Keratinocyte (primary cell): ENCODE results near the gene MALRD1. TPM values are rescaled to one million over a fixed set of nuclear protein-coding genes. Genes with fewer than 3 reads are reported as not detected.

Experiments used
- DNase-seq: peaks from one replicate; pipeline ENCODE4 v3.0.0-alpha.2; 2011; ENCODE audit warnings: low read depth, missing footprints, low spot score
- FAIRE-seq: peaks from 2 replicates; lab custom pipeline; 2011; peaks lifted over from hg19 to GRCh38; lab: Jason Lieb, UNC
- H2AFZ ChIP-seq: 2 replicates; pipeline ENCODE4 v1.6.0; 2012; ENCODE audit warnings: low read length, control low read depth, inconsistent platforms; ENCODE audit not compliant: control insufficient read depth
- H3K27ac ChIP-seq: 2 replicates; pipeline ENCODE4 v1.5.1; 2011; ENCODE audit warnings: low read length; ENCODE audit not compliant: control insufficient read depth, insufficient read depth
- H3K27me3 ChIP-seq: 3 replicates; pipeline ENCODE4 v1.6.0; 2011; ENCODE audit warnings: low read length; ENCODE audit not compliant: control insufficient read depth, insufficient read depth; ENCODE audit errors: extremely low read depth
- H3K36me3 ChIP-seq, 2 experiments: 2 replicates in 1 of 2; 3 replicates in 1 of 2; pipeline ENCODE4 v1.5.1; 2011; ENCODE audit warnings: low read length in 2 of 2, mild to moderate bottlenecking in 1 of 2; ENCODE audit not compliant: control insufficient read depth in 2 of 2, insufficient read depth in 2 of 2; ENCODE audit errors: extremely low read depth in 1 of 2
- H3K4me1 ChIP-seq: 3 replicates; pipeline ENCODE4 v1.5.1; 2011; ENCODE audit warnings: low read length; ENCODE audit not compliant: control insufficient read depth, insufficient read depth; ENCODE audit errors: extremely low read depth
- H3K4me2 ChIP-seq: 3 replicates; pipeline ENCODE4 v1.6.0; 2011; ENCODE audit warnings: low read depth, low read length; ENCODE audit not compliant: control insufficient read depth, insufficient read depth; ENCODE audit errors: extremely low read depth
- H3K4me3 ChIP-seq, 3 experiments: fragments of 200-600 bp in 1 of 3; sonication (generic) in 1 of 3; 2 replicates in 2 of 3; 3 replicates in 1 of 3; pipeline ENCODE4 v1.5.1; 2011 to 2016; ENCODE audit warnings: low read length in 3 of 3, mild to moderate bottlenecking in 3 of 3, control low read depth in 2 of 3, inconsistent platforms in 1 of 3, low read depth in 1 of 3, mixed read lengths in 1 of 3, mixed run types in 1 of 3, moderate library complexity in 1 of 3; ENCODE audit not compliant: control insufficient read depth in 2 of 3, insufficient read depth in 2 of 3; ENCODE audit errors: extremely low read depth in 1 of 3
- H3K79me2 ChIP-seq: 2 replicates; pipeline ENCODE4 v1.6.0; 2012; ENCODE audit warnings: low read length; ENCODE audit not compliant: control insufficient read depth, insufficient read depth
- H3K9ac ChIP-seq: 3 replicates; pipeline ENCODE4 v1.6.0; 2011; ENCODE audit warnings: low read length; ENCODE audit not compliant: control insufficient read depth, insufficient read depth; ENCODE audit errors: extremely low read depth
- H3K9me1 ChIP-seq: 3 replicates; pipeline ENCODE4 v1.6.0; 2011; ENCODE audit warnings: low read length; ENCODE audit not compliant: control insufficient read depth, insufficient read depth; ENCODE audit errors: extremely low read depth
- H3K9me3 ChIP-seq: 2 replicates; pipeline ENCODE4 v1.5.1; 2012; ENCODE audit warnings: low read depth, low read length; ENCODE audit not compliant: control insufficient read depth
- H4K20me1 ChIP-seq: 3 replicates; pipeline ENCODE4 v1.6.0; 2011; ENCODE audit warnings: low read length; ENCODE audit not compliant: control insufficient read depth, insufficient read depth; ENCODE audit errors: extremely low read depth
- EZH2 ChIP-seq: IDR thresholded peaks from one replicate; pipeline ENCODE4 v1.6.1; 2012; ENCODE audit warnings: inconsistent platforms, mild to moderate bottlenecking, low read length, moderate library complexity
- dilution Hi-C: fragments of 300-500 bp; cut with MboI; formaldehyde crosslinking; loops from one replicate; pipeline ENCODE4 v1.7.0; 2020; ENCODE audit warnings: low sequenced_read_pairs; ENCODE audit not compliant: extremely low pct_ligation_motif_present
- polyA plus RNA-seq, 5 experiments: library from polyadenylated mRNA; depleted of rRNA in 3 of 5; stranded (reverse) in 3 of 5; stranded (forward) in 1 of 5; unstranded in 1 of 5; fragments of >200 nt; gene quantifications; 1 replicate in 1 of 5; 2 replicates in 3 of 5; 3 replicates in 1 of 5; pipeline versions ENCODE4 v1.2.1 to v1.2.3, GENCODE V29; 2011 to 2012; ENCODE audit warnings: missing spikeins in 2 of 5, low read depth in 1 of 5, low replicate concordance in 1 of 5
- TF ChIP-seq, protein P1 (sequence below), 3 experiments: IDR thresholded peaks in 1 of 3; conservative IDR thresholded peaks in 1 of 3; optimal IDR thresholded peaks in 1 of 3; 2 replicates in 2 of 3; 3 replicates in 1 of 3; pipeline versions ENCODE3 to v1.5.1; 2011; ENCODE audit warnings: low read length in 3 of 3, mild to moderate bottlenecking in 3 of 3, moderate library complexity in 2 of 3, control low read depth in 1 of 3, inconsistent platforms in 1 of 3; ENCODE audit not compliant: insufficient read depth in 2 of 3; ENCODE audit errors: extremely low read depth in 1 of 3

Gene MALRD1
- polyA plus RNA-seq, 1 donor (not counting 4 experiments of a cell fraction or from before 2014, with no cell fraction given): not detected

DNA sequence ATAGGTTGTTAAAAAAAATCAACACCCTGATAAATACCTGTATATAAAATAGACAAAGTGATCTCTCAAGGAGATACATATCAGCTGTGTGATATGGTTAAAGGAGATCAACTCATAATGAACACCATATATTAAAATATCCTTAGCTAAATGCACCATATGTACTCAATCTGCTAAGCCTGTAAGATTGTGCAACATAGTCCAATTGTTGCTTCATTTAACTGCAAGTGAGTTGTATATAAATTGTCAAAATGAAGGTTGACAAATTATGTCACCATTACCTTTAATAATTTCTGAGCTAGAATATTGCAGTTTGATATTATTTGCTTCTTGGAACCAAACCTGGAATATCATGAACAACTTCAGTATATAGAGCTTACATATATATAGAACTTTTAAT lies 283.7 kb downstream of the MALRD1 start:
- H3K36me3 ChIP-seq: no peaks in the 10 kb centered on the region
- DNase-seq: no peak
- dilution Hi-C loops: no loop called here
- H3K9me3 ChIP-seq: no peaks in the 10 kb centered on the region
- no peak overlapping the region for H3K27ac ChIP-seq
- H3K9ac ChIP-seq: no peak overlapping the region
- H4K20me1 ChIP-seq: no peaks in the 10 kb centered on the region
- H3K27me3 ChIP-seq: no peaks in the 10 kb centered on the region
- H2AFZ ChIP-seq: no peak overlapping the region
- no peak for FAIRE-seq
- no peak overlapping the region for H3K4me2 ChIP-seq
- H3K9me1 ChIP-seq: no peaks in the 10 kb centered on the region
- H3K4me3 ChIP-seq: no peak overlapping the region
- no peaks in the 10 kb centered on the region for H3K4me1 ChIP-seq
- no peak for TF ChIP-seq EZH2
- TF ChIP-seq, protein P1, sequence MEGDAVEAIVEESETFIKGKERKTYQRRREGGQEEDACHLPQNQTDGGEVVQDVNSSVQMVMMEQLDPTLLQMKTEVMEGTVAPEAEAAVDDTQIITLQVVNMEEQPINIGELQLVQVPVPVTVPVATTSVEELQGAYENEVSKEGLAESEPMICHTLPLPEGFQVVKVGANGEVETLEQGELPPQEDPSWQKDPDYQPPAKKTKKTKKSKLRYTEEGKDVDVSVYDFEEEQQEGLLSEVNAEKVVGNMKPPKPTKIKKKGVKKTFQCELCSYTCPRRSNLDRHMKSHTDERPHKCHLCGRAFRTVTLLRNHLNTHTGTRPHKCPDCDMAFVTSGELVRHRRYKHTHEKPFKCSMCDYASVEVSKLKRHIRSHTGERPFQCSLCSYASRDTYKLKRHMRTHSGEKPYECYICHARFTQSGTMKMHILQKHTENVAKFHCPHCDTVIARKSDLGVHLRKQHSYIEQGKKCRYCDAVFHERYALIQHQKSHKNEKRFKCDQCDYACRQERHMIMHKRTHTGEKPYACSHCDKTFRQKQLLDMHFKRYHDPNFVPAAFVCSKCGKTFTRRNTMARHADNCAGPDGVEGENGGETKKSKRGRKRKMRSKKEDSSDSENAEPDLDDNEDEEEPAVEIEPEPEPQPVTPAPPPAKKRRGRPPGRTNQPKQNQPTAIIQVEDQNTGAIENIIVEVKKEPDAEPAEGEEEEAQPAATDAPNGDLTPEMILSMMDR (optimal IDR thresholded peaks at IDR 0.05 in 1 of 3, IDR thresholded peaks at IDR 0.05 in 1 of 3, conservative IDR thresholded peaks at IDR 0.05 in 1 of 3; ENCODE audit: extremely low read depth in 1 of 3, insufficient read depth in 2 of 3, low read length in 3 of 3): no peak
- H3K79me2 ChIP-seq: no peaks in the 10 kb centered on the region

DNA sequence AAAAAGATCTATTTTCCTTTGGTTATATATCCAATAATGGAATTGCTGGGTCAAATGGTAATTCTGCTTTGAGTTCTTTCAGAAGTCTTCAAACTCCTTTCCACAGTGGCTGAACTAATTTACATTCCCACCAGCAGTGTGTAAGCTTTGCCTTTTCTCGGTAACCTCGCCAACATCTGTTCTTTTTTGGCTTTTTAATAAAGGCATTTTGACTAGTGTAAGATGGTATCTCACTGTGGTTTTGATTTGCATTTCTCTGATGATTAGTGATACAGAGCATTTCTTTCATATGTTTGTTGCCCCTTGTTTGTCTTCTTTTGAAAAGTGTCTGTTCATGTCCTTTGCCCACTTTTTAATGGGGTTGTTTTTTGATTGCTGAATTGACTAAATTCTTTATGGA lies 285.0 kb downstream of the MALRD1 start:
- TF ChIP-seq, protein P1 (optimal IDR thresholded peaks at IDR 0.05 in 1 of 3, IDR thresholded peaks at IDR 0.05 in 1 of 3, conservative IDR thresholded peaks at IDR 0.05 in 1 of 3; ENCODE audit: extremely low read depth in 1 of 3, insufficient read depth in 2 of 3, low read length in 3 of 3): no peak
- no peak for TF ChIP-seq EZH2
- no peak for FAIRE-seq
- dilution Hi-C loops: no loop called here

More for the DNA sequence above, 285.0 kb downstream of the MALRD1 start:
- no peak for DNase-seq
- Histone ChIP-seq H3K9ac (no peak overlapping the region), H3K4me3 (no peak overlapping the region), H4K20me1 (no peaks in the 10 kb centered on the region), H3K4me1 (no peaks in the 10 kb centered on the region), H3K79me2 (no peaks in the 10 kb centered on the region), H3K4me2 (no peak overlapping the region), H2AFZ (no peak overlapping the region), H3K27ac (no peak overlapping the region), H3K9me3 (no peaks in the 10 kb centered on the region), H3K36me3 (no peaks in the 10 kb centered on the region), H3K27me3 (no peaks in the 10 kb centered on the region), H3K9me1 (no peaks in the 10 kb centered on the region)
